Measurements from ENCODE around the gene AREL1. TPM values are rescaled to one million over a fixed set of nuclear protein-coding genes. Genes with fewer than 3 reads are reported as not detected.

Gene AREL1
- total RNA-seq, 4 donors from 2014 or later: 23.3 to 35.5 (median 24.2) TPM

GRCh38 chr14:74621556-74621955, 91.3 kb downstream of the AREL1 start:
- no peak for TF ChIP-seq CTCF (IDR thresholded peaks at IDR 0.05; ENCODE audit: low read depth)

- no peak for TF ChIP-seq CTCF (IDR thresholded peaks at IDR 0.05; ENCODE audit: low read depth)
These were observed 92.0 kb downstream of the AREL1 start for GRCh38 chr14:74620923-74621322.

- no peak for TF ChIP-seq CTCF (IDR thresholded peaks at IDR 0.05; ENCODE audit: low read depth)
These were observed 92.4 kb downstream of the AREL1 start for GRCh38 chr14:74620497-74620921.

DNA sequence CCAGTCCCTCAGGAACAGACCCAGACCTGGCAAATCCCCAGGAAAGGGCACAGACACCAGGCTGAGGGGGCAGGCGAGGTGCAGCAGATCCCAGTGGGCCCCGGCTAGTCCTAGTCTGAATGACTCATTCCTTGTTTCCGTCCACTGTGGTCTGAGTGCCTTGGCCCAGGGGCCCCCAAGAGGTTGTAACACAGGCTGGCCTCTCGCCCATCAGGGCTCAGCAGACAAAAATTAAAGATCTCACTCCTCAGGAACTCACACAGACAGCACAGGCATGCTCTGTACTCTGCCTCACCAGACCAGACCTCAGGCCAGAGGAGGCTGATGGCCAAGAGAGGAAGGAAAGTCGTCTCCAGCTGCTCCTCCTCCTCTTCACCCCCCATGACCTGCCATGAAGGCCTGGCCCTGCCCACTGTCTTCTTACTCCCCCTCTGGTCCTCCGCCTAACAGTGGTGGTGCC, 93.2 kb downstream of the AREL1 start:
- no peak for TF ChIP-seq CTCF (IDR thresholded peaks at IDR 0.05; ENCODE audit: low read depth)

DNA sequence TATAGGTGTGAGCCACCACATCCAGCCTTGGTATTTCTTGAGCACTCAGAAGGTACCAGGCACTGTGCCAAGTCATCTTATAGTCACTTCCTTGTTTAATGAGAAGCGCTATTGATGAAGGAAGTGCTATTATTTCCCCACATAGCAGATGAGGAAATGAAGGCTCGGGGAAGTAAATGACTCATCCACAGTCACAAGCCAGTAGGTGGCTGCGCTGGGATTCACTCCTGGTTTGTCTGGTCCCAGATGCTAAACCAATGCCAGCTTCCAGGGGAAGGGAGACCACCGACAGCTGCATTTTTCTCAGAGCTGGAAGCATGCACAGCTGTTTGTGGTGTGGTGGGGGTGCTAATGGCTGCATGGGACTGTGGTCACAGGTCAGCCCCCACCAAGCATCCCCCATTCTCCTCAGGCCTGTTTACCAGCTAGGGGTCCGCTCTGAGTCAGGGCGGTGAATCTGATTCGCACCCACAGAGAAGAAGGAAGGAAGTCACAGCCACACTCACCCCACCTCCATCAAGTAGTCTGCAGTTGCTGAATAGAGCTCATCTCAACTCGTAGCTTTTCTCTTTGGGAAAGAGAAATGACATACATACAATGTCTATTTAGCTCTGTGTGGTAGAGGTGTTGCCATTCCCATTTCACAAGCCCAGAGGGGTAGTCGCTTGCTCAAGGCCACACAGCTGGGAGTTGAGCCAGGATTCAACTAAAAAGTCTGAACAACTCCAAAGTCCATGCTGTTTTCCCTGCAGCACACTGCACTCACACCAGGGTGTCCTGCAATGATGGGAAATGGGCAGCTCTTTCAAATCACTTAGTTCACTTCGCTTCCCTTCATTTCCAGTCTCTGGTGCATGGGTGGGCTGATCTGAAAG, 94.6 kb downstream of the AREL1 start:
- no peak for TF ChIP-seq CTCF (IDR thresholded peaks at IDR 0.05; ENCODE audit: low read depth)

- TF ChIP-seq CTCF (IDR thresholded peaks at IDR 0.05; ENCODE audit: low read depth): no peak
These were observed 95.7 kb downstream of the AREL1 start for GRCh38 chr14:74616996-74617700.

- no peak for TF ChIP-seq CTCF (IDR thresholded peaks at IDR 0.05; ENCODE audit: low read depth)
These were observed 96.4 kb downstream of the AREL1 start for GRCh38 chr14:74616507-74616906.

Data from subcutaneous adipose tissue (tissue), 4 donors.